Ectodermal cell (in vitro differentiated cells): ENCODE results near the gene HCK.

ENCODE experiments used
- H3K27ac ChIP-seq: 2 replicates; pipeline ENCODE4 v1.7.0; 2013; ENCODE audit warnings: mild to moderate bottlenecking, low read depth, low read length; ENCODE audit not compliant: insufficient read depth, poor library complexity, severe bottlenecking
- H3K27me3 ChIP-seq: 2 replicates; pipeline ENCODE4 v1.7.0; 2013; ENCODE audit warnings: mild to moderate bottlenecking, low read length; ENCODE audit not compliant: insufficient read depth, control insufficient read depth, poor library complexity, severe bottlenecking
- H3K36me3 ChIP-seq: one replicate; pipeline ENCODE4 v1.7.0; 2013; ENCODE audit warnings: low read length; ENCODE audit not compliant: control insufficient read depth, insufficient read depth
- H3K4me1 ChIP-seq: one replicate; pipeline ENCODE4 v1.7.0; 2013; ENCODE audit warnings: low read length; ENCODE audit not compliant: control insufficient read depth, insufficient read depth
- H3K4me3 ChIP-seq: 2 replicates; pipeline ENCODE4 v1.7.0; 2013; ENCODE audit warnings: low read depth, low read length, control low read depth; ENCODE audit not compliant: insufficient read depth
- H3K9me3 ChIP-seq: 2 replicates; pipeline ENCODE4 v1.7.0; 2013; ENCODE audit warnings: mild to moderate bottlenecking, low read length, moderate library complexity; ENCODE audit not compliant: control insufficient read depth
- whole genome bisulfite sequencing, 2 experiments: methylation state at CpG; one replicate each; pipeline ENCODE4 v1.1.7; 2013; ENCODE audit warnings: missing lambda C conversion rate in 2 of 2; 5-methylcytosine and 5-hydroxymethylcytosine counted together

Gene HCK

GRCh38 chr20:32057656-32058184 lies 5.7 kb downstream of the HCK start:
- H3K9me3 ChIP-seq: no peaks in the 10 kb centered on the region
- peaks cover 1% of the 10 kb centered on the region for H3K4me1 ChIP-seq
- no peaks in the 10 kb centered on the region for H3K36me3 ChIP-seq
- no peak overlapping the region for H3K4me3 ChIP-seq
- H3K27ac ChIP-seq: no peak overlapping the region
- peaks cover 13% of the 10 kb centered on the region for H3K27me3 ChIP-seq
- WGBS, 2 experiments: 87 to 88% methylated on average over 8 of the region's 8 CpGs

- no peaks in the 10 kb centered on the region for H3K27me3 ChIP-seq
- WGBS, 2 experiments: 91 to 93% methylated on average over 1 of the region's 1 CpG
These were observed 7.1 kb downstream of the HCK start for GRCh38 chr20:32059189-32059588.

GRCh38 chr20:32062776-32063170 lies 10.7 kb downstream of the HCK start:
- Histone ChIP-seq H3K27ac (no peak overlapping the region), H3K4me1 (no peaks in the 10 kb centered on the region), H3K36me3 (no peaks in the 10 kb centered on the region), H3K27me3 (no peaks in the 10 kb centered on the region), H3K9me3 (no peaks in the 10 kb centered on the region), H3K4me3 (no peak overlapping the region)
- WGBS, 2 experiments: 82 to 87% methylated on average over 4 of the region's 4 CpGs

More at GRCh38 chr20:32059189-32059588, 7.1 kb downstream of the HCK start:
- Histone ChIP-seq H3K4me1 (no peaks in the 10 kb centered on the region), H3K36me3 (no peaks in the 10 kb centered on the region), H3K9me3 (no peaks in the 10 kb centered on the region), H3K27ac (no peak overlapping the region), H3K4me3 (no peak overlapping the region)

DNA sequence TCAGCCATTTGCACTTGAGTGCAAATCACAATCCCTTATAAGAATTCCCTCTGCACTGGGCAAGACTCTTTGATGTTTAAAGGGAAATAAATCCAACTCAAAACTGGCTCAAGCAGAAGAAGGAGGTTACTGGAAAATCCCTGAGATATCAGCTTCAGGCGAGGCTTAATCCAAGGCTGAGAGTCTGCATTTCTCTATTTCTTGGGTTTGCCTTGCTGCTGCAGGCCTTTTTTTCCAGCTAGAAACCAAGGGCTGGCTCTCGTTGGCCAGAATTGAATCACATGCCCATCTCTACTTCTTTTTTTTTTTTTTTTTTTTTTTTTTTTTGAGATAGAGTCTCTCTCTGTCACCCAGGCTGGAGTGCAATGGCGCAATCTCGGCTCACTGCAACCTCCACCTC lies 11.7 kb downstream of the HCK start:
- no peaks in the 10 kb centered on the region for H3K4me1 ChIP-seq
- no peaks in the 10 kb centered on the region for H3K36me3 ChIP-seq
- WGBS, 2 experiments: 89 to 92% methylated on average over 3 to 4 of the region's 4 CpGs
- no peaks in the 10 kb centered on the region for H3K9me3 ChIP-seq
- H3K27me3 ChIP-seq: no peaks in the 10 kb centered on the region
- H3K4me3 ChIP-seq: no peak overlapping the region
- H3K27ac ChIP-seq: no peak overlapping the region

GRCh38 chr20:32064667-32065066 lies 12.6 kb downstream of the HCK start:
- H3K9me3 ChIP-seq: no peaks in the 10 kb centered on the region
- no peaks in the 10 kb centered on the region for H3K27me3 ChIP-seq
- no peak overlapping the region for H3K27ac ChIP-seq
- no peaks in the 10 kb centered on the region for H3K36me3 ChIP-seq
- no peak overlapping the region for H3K4me3 ChIP-seq
- 90 to 92% methylated on average over 7 of the region's 7 CpGs for WGBS, 2 experiments
- H3K4me1 ChIP-seq: no peaks in the 10 kb centered on the region

DNA sequence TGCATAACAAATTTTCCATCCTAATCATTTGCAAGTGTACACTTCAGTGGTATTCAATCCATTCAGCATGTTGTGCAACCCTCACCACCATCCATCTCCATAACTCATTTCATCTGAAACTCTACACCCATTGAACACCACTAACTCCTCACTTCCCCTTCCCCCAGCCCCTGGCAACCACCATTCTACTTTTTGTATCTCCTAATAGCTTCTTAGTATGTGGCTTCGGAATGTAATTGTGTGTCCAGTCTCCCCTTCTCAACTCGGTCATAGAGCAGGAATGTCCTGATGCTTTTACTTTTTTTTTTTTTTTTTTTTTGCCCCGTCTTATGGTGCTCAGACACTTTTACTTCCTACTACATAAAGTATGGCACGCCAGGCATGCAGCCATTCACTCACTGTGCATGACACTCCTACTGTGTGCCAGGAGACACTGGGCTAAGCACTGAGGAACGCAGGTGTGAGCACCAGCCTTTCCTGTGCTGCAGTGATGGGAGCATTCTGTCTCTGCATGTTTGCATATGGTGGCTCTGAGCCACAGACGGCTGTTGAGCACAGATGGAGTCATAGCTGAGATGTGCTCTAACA lies 15.3 kb downstream of the HCK start:
- Histone ChIP-seq H3K27me3 (no peaks in the 10 kb centered on the region), H3K4me1 (peaks cover 5% of the 10 kb centered on the region), H3K27ac (no peak overlapping the region), H3K36me3 (no peaks in the 10 kb centered on the region), H3K4me3 (no peak overlapping the region), H3K9me3 (no peaks in the 10 kb centered on the region)
- 86 to 92% methylated on average over 6 of the region's 6 CpGs for WGBS, 2 experiments

DNA sequence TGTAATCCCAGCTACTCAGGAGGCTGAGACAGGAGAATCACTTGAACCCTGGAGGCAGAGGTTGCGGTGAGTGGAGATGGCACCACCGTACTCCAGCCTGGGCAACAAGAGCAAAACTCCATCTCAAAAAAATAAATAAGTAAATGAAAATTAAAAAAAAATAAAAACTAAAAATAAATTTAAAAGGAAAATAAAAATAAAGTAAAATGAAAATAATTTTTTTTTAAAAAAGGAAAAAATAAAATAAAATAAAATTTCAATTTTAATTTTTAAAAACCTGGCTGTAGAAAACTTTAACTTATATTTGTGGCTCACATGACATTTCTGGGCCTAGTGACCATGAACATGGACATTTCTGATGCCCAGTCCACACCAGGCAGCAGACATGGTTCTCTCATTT lies 16.1 kb downstream of the HCK start:
- Histone ChIP-seq H3K4me3 (no peak overlapping the region), H3K27me3 (no peaks in the 10 kb centered on the region), H3K27ac (no peak overlapping the region), H3K36me3 (no peaks in the 10 kb centered on the region), H3K9me3 (no peaks in the 10 kb centered on the region), H3K4me1 (peaks cover 5% of the 10 kb centered on the region)
- WGBS, 2 experiments: 86 to 100% methylated on average over 1 to 2 of the region's 2 CpGs

DNA sequence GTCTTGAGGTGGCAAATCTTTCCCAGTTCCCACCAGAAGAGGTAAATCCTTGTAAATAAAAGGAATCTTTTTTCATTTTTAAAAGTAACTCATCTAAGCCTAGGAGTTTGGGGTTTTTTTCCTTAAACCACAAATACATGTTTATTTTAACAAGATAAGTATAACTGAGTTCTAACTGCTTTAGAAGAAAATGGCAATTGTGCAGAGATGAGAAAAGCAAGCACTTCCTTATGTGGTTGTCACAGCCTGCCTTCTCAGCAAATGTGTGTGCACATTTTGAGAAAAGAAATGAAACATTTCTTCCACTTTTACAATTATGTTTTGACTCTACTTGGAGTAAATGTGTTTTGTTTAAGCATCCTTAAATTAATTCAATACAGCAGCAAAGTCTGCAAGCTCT lies 17.7 kb downstream of the HCK start:
- no peaks in the 10 kb centered on the region for H3K9me3 ChIP-seq
- H3K36me3 ChIP-seq: no peaks in the 10 kb centered on the region
- peaks cover 5% of the 10 kb centered on the region for H3K4me1 ChIP-seq
- H3K4me3 ChIP-seq: no peak overlapping the region
- H3K27me3 ChIP-seq: no peaks in the 10 kb centered on the region
- H3K27ac ChIP-seq: no peak overlapping the region

GRCh38 chr20:32070282-32070681 lies 18.2 kb downstream of the HCK start:
- no peaks in the 10 kb centered on the region for H3K9me3 ChIP-seq
- H3K4me1 ChIP-seq: peaks cover 5% of the 10 kb centered on the region
- no peaks in the 10 kb centered on the region for H3K27me3 ChIP-seq
- WGBS, 2 experiments: 81 to 88% methylated on average over 1 of the region's 1 CpG
- H3K27ac ChIP-seq: no peak overlapping the region
- H3K4me3 ChIP-seq: no peak overlapping the region
- no peaks in the 10 kb centered on the region for H3K36me3 ChIP-seq

GRCh38 chr20:32070690-32071213 lies 18.7 kb downstream of the HCK start:
- Histone ChIP-seq H3K4me3 (no peak overlapping the region), H3K9me3 (no peaks in the 10 kb centered on the region), H3K36me3 (no peaks in the 10 kb centered on the region), H3K27ac (no peak overlapping the region), H3K4me1 (peaks cover 5% of the 10 kb centered on the region), H3K27me3 (no peaks in the 10 kb centered on the region)
- WGBS, 2 experiments: 76 to 81% methylated on average over 4 of the region's 4 CpGs
